OCI-LY3 (cell line): ENCODE results near the gene MYH6.

ENCODE experiments used
- H2AFZ ChIP-seq: fragments of 200-600, 300-600 bp; shearing (Covaris generic); 2 replicates; pipeline ENCODE4 v1.6.0; 2014; ENCODE audit warnings: antibody characterized with exemption, low read depth, low read length
- H3K27ac ChIP-seq: fragments of 200-600, 300-600 bp; sonication (generic); 2 replicates; pipeline ENCODE4 v1.5.1; 2014; ENCODE audit warnings: mild to moderate bottlenecking, low read length, moderate library complexity, mixed read lengths
- H3K27me3 ChIP-seq: fragments of 200-600, 300-600 bp; sonication (generic); 2 replicates; pipeline ENCODE4 v1.6.1; 2014; ENCODE audit warnings: low read depth, low read length, mixed read lengths
- H3K36me3 ChIP-seq: fragments of 200-600, 300-600 bp; sonication (generic); replicated peaks from 2 replicates; pipeline ENCODE3; 2014; ENCODE audit warnings: low read depth, low read length, mixed read lengths
- H3K4me1 ChIP-seq: fragments of 300-600, 200-600 bp; sonication (generic); 2 replicates; pipeline ENCODE4 v1.6.1; 2014; ENCODE audit warnings: low read length, mixed read lengths
- H3K4me2 ChIP-seq: fragments of 200-600, 300-600 bp; sonication (generic); 2 replicates; pipeline ENCODE4 v1.6.1; 2014; ENCODE audit warnings: low read length, mixed read lengths
- H3K4me3 ChIP-seq: fragments of 300-600, 200-600 bp; sonication (generic); 2 replicates; pipeline ENCODE4 v1.5.1; 2014; ENCODE audit warnings: antibody characterized with exemption, mild to moderate bottlenecking, low read length, moderate library complexity
- H3K79me2 ChIP-seq: fragments of 300-600, 200-600 bp; shearing (Covaris generic); 2 replicates; pipeline ENCODE4 v1.6.1; 2014; ENCODE audit warnings: mild to moderate bottlenecking, low read length, mixed read lengths
- H3K9ac ChIP-seq: fragments of 300-600, 200-600 bp; shearing (Covaris generic); 2 replicates; pipeline ENCODE4 v1.6.0; 2014; ENCODE audit warnings: mild to moderate bottlenecking, low read length, moderate library complexity
- H3K9me3 ChIP-seq: fragments of 200-600, 300-600 bp; shearing (Covaris generic); 2 replicates; pipeline ENCODE4 v1.6.1; 2014; ENCODE audit warnings: low read length, mixed read lengths; ENCODE audit not compliant: insufficient read depth
- H4K20me1 ChIP-seq: fragments of 200-600, 300-600 bp; sonication (generic); 2 replicates; pipeline ENCODE4 v1.6.1; 2016; ENCODE audit warnings: low read length, mixed read lengths; ENCODE audit not compliant: insufficient read depth
- EZH2phosphoT487 ChIP-seq: fragments of 200-600 bp; shearing (Covaris generic); IDR thresholded peaks from 2 replicates; pipeline ENCODE4 v1.6.1; 2018; ENCODE audit warnings: antibody characterized with exemption, mixed run types, low read depth
- TF ChIP-seq, protein P1 (sequence below): fragments of 200-600, 300-600 bp; sonication (generic); IDR thresholded peaks from 2 replicates; pipeline ENCODE4 v1.5.1; 2014; ENCODE audit warnings: antibody characterized with exemption, low read length, low read depth

The MYH6 gene

DNA sequence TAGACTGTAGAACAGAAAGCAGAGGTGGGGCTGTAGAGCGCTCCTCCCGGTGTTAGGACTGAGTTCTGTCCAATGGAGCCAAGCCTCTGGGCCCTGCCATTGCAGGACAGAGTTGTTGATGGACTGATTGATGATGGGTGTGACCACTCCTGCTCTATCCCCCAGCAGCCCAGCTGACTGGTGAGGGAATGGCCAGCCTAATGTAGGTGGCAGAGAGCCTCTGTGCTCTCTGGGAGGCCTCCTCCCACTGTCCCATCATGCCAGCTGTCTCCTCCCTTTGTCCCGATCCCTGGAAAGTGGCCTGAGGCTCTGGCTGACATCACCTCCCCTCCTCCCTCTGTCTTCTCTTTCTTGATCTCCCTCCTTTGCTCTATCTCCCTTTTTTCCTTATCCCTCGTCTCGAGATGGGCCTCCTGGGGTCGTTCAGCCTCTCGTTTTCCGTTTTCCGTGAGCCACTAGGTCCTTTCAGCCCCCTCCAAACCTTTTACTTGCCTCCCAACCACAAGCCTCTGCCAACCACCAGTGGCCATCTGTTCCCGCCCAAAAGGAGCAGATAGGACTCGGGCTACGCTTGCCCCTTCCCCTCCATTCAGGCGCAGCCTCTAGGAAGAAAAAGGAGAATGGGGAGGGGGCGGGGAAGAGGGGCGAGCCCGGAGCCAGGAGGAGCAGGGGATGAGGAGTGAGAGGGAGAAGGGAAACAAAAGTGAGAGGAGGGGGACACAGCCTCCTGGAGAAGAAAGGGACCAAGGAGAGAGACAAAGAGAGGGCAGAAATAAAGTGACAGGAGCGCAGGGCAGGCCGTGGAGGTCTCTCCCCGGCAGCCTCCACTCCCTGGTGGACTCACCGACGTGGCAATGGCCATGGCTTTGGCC is 43.7 kb downstream of the MYH6 start:
- Histone ChIP-seq H3K4me3 (no peak overlapping the region), H3K9ac (no peak overlapping the region), H3K27me3 (peaks cover 3% of the 10 kb centered on the region; the same call in 1 of the 2 replicates), H3K4me2 (no peak overlapping the region), H3K79me2 (no peaks in the 10 kb centered on the region), H3K4me1 (no peaks in the 10 kb centered on the region), H4K20me1 (no peaks in the 10 kb centered on the region), H3K9me3 (no peaks in the 10 kb centered on the region), H2AFZ (no peak overlapping the region), H3K36me3 (no peaks in the 10 kb centered on the region), H3K27ac (no peak overlapping the region)
- no peak for TF ChIP-seq EZH2phosphoT487
- TF ChIP-seq, protein P1, sequence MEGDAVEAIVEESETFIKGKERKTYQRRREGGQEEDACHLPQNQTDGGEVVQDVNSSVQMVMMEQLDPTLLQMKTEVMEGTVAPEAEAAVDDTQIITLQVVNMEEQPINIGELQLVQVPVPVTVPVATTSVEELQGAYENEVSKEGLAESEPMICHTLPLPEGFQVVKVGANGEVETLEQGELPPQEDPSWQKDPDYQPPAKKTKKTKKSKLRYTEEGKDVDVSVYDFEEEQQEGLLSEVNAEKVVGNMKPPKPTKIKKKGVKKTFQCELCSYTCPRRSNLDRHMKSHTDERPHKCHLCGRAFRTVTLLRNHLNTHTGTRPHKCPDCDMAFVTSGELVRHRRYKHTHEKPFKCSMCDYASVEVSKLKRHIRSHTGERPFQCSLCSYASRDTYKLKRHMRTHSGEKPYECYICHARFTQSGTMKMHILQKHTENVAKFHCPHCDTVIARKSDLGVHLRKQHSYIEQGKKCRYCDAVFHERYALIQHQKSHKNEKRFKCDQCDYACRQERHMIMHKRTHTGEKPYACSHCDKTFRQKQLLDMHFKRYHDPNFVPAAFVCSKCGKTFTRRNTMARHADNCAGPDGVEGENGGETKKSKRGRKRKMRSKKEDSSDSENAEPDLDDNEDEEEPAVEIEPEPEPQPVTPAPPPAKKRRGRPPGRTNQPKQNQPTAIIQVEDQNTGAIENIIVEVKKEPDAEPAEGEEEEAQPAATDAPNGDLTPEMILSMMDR: no peak

DNA sequence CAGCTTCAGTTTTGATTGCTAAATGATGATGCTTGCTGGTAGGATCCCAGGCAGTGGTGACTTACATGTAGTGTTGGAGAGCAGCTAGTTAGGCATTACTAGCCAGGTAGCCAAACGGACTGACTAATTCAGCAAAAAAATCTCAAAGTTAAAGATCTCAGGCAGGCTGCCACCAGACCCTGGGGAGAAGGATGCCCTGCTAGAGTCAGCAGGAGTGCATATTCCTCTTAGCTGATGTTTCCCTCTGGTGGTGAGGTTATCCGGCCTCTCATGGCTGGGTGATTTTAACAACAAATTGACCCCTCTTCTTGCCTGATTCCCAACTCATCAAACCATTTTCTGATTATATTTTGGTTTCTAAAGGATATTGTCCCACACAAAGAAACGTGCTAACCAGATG is 45.9 kb downstream of the MYH6 start:
- no peaks in the 10 kb centered on the region for H4K20me1 ChIP-seq
- peaks cover 3% of the 10 kb centered on the region; the same call in 1 of the 2 replicates for H3K27me3 ChIP-seq
- no peak overlapping the region for H3K9ac ChIP-seq
- no peak overlapping the region for H3K4me3 ChIP-seq
- no peaks in the 10 kb centered on the region for H3K4me1 ChIP-seq
- H3K9me3 ChIP-seq: no peaks in the 10 kb centered on the region
- H3K79me2 ChIP-seq: no peaks in the 10 kb centered on the region
- TF ChIP-seq EZH2phosphoT487: no peak
- TF ChIP-seq, protein P1: no peak
- no peak overlapping the region for H3K4me2 ChIP-seq
- no peaks in the 10 kb centered on the region for H3K36me3 ChIP-seq
- no peak overlapping the region for H3K27ac ChIP-seq
- H2AFZ ChIP-seq: no peak overlapping the region

DNA sequence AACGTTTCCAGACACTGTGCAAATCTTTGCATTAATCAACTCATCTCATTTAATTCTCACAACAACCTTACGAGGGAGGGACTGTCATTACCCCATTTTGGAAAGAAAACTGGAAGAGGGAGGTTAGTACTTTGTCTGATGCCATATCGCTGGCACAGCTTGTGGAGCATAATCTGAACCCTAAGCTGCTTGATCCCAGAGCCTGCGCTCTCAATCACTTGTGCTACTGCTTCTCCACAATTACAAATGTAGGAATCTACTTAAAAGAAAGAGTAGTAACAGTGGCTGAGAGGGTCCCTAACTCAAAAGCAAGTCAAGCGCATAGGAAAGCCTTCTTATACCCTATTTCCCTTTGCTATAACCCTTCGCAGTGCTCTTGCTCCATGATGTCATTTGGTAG is 46.3 kb downstream of the MYH6 start:
- no peak overlapping the region for H3K27ac ChIP-seq

DNA sequence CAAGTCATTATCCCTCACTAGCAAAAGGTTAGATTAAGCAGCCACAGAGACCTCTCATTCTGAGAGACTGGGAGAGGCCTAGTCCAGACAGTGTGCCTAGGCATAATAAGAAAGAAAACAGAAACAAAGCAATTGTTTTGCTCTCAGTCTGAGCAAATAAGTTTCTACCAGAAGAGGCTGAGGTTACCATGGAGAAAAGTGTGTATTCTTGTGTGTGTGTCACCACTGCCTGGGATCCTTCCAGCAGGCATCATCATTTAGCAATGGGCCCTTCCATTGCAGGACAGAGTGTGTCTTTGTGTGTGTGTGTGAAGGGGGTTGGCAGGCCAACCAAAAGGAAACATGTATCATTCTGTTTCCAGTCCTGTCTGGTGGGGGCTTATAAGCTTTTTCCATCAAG is 46.8 kb downstream of the MYH6 start:
- no peaks in the 10 kb centered on the region for H3K4me1 ChIP-seq
- H3K4me2 ChIP-seq: no peak overlapping the region
- H3K4me3 ChIP-seq: no peak overlapping the region
- no peaks in the 10 kb centered on the region for H3K36me3 ChIP-seq
- no peaks in the 10 kb centered on the region for H3K9me3 ChIP-seq
- no peak overlapping the region for H3K9ac ChIP-seq
- no peak overlapping the region for H2AFZ ChIP-seq
- no peaks in the 10 kb centered on the region for H3K79me2 ChIP-seq
- peaks cover 3% of the 10 kb centered on the region; the same call in 1 of the 2 replicates for H3K27me3 ChIP-seq
- TF ChIP-seq, protein P1: no peak
- TF ChIP-seq EZH2phosphoT487: no peak
- H3K27ac ChIP-seq: no peak overlapping the region
- H4K20me1 ChIP-seq: no peaks in the 10 kb centered on the region

More for the DNA sequence above, 46.3 kb downstream of the MYH6 start:
- no peak overlapping the region for H2AFZ ChIP-seq
- TF ChIP-seq EZH2phosphoT487: no peak
- TF ChIP-seq, protein P1: no peak
- H3K9me3 ChIP-seq: no peaks in the 10 kb centered on the region
- no peak overlapping the region for H3K4me3 ChIP-seq
- no peak overlapping the region for H3K9ac ChIP-seq
- no peak overlapping the region for H3K4me2 ChIP-seq
- no peaks in the 10 kb centered on the region for H4K20me1 ChIP-seq
- H3K79me2 ChIP-seq: no peaks in the 10 kb centered on the region
- no peaks in the 10 kb centered on the region for H3K4me1 ChIP-seq
- H3K27me3 ChIP-seq: peaks cover 3% of the 10 kb centered on the region; the same call in 1 of the 2 replicates
- no peaks in the 10 kb centered on the region for H3K36me3 ChIP-seq
